DMS 273 (cell line): ENCODE measurements around the gene SBSN.

Experiments used
- DNase-seq: peaks from one replicate; lab custom pipeline; 2025; ENCODE audit not compliant: unreplicated experiment; lab: John Stamatoyannopoulos, UW

The SBSN gene

DNA sequence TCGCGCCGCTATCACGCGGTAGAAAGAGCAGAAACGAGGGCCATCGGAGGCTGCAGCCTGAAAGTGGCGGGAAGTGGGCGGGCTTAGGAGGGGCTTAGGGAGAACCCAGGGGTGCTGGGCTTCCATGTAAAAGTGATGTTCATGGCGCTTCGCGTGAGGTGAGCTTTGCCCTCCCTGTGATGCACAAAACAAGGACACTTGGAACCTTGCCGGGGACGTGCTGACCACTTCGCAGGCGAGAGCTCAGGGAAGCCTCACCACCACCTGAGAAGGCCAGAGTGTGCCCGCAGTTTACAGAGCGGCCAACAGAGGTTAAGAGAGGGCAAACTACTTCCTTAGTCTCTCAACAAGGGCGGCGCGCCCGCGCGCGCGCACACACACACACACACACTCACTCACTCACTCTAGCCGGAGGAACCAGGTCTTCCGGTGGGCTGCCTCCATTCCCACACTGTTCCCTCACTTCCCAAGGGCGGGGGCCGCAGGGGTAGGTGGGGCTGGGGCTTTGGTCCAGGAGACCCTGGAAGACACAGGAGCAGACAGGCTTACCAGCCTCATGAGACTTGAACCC, 5.8 kb upstream of the SBSN start:
- DNase-seq, result peak; percentile 26

DNA sequence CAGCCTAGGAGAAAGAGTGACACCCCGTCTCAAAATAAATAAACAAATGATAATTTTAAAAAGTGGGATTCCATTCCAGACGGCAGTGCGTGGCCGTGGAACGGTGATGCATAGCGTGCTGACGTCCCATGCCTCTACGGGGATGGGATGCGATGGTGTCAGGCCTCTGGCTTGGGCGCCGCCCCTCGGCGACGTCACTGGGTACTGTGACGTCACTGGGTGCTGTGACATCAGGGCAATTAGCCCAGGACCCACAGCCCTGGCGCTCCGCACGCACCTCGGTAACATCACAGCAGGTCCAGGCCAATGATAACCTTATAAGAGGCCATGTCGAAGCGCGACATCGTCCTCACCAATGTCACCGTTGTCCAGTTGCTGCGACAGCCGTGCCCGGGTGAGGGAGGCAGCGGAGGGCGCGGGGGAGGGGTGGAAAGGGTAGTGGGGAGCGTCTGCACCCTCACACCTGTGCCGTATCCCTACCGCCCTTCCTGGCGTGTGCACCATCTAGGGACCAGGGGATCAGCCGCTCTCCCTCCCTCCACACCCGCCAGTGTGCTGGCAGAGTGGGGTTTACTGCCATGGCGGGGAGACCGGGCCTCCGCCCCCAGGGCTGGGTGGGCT, 5.2 kb upstream of the SBSN start, which contains the start of gene GAPDHS:
TSS of gene GAPDHS (plus strand) at position 256 of the 621 bp plus-strand sequence. CDS start at position 328, 72 bp downstream.
- no peak for DNase-seq

DNA sequence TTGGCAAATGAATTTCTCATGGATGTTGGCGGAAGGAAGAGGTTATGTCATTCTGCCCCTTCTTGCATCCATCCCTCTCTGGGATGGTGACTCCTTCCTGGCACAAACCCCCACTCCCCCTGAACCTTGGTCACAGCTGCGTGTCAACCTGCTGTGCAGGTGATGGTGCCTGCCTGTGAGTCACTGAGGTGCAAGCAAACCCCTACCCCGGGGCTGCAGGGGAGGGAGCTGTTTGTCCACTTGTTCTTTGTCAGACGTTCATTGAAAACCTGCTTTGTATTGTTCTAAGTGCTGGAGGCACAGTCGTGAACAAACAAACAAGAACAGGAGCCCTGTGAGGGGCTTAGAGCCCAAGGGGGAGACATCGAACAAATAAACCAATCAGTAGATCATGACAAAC, 3.2 kb upstream of the SBSN start:
- no peak for DNase-seq

DNA sequence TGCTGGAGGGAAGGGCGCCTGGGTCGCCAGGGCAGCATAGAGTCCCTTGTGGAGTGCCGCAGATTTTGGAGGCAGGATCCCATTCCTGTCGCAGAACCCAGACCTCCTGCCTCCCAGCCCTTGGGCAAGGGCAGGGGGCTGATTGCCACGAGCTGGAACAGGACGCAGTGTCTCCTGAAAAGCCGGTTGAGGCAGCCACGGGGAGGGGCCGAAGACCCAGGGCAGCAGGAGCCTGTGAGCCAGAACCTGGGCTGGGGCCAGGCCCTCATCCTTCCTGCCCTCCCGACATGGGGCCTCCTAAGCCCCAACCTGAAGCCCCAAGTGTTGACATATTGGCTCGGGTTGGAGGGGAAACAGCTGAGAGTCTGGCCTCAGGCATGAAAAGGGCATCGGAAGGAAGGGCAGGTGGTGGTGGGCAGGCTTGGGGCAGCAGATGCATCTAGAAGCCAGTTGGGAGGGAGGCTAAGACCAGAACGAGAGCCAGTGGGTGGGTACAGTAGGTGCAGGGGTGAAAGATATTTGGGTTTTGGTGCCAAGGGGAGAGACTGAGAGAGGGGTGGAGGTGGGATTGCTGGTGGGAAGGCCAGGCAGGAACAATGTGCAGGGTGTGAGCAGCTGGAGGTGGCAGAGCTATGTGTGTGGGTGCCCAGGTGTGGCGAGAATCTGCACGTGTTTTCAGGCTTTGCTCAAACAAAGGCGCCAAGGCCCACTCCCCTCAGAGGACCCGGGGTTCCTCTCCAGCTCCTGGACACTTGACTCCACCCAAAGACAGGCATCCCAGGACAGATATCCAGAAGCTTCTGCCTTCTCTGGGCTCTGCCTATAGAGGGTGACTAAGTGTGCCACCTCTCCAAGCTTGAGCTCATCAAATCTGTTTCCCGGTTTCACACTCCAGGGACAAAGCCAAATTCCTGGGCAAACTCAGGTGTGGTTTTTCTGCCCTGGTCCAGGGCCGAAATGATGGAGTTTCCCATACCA, 1.4 kb upstream of the SBSN start:
- no peak for DNase-seq

DNA sequence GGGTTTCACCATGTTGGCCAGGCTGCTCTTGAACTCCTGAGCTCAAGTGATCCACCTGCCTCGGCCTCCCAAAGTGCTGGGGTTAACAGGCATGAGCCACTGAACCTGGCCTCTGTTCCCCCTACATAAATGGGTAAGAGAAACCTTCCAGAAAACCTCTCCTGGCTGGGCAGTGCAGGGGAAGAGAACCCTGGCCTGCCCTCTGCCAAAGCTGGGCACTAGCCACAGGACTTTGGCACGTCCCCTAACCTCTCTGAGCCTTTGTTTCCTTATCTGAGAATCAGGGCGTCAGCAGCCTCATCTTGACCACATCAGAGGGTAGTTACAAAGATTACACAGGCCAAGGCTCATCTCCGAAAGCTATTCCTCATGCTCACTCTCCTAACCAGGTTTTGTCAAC, 2.2 kb downstream of the SBSN start:
- no peak for DNase-seq

DNA sequence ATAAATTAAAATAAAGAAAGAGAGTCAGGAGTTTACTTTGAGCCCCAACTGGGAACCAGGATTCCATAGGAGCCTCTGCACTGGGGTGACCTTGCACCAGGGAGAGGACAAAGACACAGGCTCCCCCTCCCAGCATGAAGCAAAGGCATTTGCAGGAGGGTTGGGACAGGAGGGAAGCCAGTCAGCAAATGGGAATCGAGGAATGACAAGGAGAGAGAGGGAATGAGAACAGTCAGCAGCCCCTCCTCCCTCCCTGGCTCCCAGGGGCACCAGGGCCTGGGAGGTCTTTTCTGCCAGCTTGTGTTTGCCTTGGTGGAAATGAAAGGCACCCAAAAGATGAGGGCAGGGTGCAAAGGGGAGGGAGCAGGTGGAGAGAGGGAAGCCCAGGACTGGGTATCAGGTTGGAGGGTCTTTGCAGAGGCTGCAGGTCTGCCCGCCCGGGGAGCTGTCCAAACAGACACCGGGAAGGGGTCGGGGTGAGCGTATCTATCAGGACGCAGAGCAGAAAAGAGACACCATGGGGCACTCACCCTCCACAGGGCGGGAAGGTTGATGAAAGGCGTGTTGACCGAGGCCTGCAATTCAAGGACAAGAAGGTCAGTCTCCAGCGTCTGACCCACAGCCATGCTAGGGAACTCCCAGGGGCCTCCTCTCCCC, 3.8 kb downstream of the SBSN start:
- DNase-seq, result no peak

DNA sequence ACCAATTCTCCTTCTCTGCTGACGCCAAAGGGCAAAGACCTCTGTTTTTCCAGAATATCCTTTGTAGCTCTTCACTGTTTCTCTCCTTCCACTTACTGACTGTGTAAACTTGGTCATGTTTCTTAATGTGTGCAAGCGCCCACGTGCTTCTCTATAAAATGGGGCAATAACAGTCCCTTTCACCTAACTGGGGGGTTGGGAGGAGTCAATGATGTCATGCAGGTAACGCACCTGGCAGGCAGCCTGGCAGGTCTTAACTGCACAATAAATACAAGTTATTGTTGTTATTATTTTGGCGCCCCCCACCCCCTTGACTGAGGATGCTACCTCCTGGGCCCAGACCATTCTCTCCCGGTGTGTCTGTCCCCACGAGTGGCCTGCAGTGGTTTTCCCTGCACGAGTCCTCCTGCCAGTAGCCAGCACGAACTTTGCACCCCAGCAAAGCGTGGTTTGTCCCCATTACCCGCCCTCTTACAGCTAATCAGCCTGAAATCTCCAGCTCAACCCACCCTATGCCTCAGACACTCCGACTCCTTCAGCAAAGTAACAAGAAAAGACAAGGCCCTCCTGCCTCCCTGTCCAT, 5.3 kb downstream of the SBSN start:
- no peak for DNase-seq

DNA sequence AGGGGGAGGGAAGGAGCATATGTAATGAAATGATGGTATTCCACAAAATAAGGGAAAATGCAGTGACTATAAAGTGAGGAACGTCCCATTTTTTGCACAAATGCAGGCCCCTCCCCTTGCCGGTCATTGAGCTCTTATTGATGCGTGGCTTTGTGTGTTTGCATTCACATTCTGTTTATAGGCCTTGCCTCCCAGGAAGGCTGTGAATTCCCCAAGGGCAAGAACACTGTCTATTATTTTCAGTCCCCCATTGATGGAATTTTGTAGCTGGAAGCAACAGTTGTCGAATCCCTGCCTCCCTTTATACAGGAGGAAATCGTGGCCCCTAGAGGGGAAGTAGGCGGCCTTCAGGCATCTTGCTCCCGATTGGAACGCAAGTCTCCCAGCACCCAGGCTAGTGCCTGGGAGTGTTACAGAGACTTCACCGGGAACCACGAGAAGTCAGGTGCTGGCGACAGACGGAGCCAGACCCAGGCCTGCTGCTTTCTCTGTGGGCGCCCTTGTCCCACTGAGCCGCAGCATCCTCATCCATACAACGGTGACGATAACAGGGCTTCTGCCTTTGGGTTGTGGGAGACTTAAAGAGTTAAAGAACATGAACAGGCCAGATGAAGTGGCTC, 6.9 kb downstream of the SBSN start:
- DNase-seq, result no peak

DNA sequence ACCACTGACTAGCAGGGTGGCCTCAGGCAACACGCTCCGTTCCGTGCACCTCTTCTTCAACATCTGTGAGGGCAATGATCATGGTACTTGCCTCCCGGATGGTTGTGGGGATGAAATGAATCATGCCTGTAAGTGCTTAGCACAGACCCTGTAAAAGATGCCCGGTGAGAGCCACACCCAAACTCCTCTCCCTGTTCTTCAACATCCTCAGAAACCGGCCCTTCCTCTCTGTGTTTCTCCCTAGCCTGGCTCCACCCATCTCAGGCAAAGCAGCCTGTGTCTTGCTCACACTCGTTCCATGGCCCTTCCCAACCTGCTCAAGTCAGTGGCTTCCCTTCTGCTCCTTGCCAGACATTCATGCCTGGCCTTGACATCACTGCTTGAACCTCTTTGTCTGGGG, 8.8 kb downstream of the SBSN start:
- DNase-seq, result no peak

DNA sequence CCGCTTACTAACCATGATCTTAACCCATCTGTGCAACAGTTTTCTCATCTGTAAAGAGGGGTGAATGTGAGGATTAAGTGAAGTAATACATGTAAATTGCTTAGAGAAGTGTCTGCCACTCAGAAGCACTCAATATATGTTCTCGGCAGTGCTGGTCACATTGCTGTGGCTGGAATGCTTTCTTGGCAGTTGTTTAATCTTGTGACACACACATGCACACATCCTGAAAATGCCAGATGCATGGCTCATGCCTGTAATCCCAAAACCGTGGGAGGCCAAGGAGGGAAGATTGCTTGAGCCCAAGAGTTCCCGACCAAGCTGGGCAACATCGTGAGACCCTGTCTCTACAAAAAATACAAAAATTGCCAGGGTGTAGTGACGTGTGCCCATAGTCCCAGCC, 9.8 kb downstream of the SBSN start:
- DNase-seq, result no peak

DNA sequence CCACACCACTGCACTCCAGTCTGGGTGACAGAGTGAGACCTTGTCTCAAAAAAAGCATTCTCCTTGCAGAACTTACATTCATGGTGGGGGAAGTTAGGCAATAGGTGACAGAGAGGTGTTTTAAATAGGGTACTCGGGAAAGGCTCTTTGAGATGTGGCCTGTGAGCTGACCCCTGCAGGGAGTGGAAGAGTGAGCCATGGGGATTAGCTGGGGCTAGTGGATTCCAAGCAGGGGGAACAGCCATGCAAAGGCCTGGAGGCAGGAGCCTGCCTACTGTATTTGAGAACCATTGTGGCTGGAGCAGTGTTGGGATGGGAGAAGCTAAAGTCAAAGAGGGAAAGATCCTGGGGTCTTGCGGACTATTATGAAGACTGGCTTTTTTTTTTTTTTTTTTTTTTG, 10.8 kb downstream of the SBSN start:
- no peak for DNase-seq

DNA sequence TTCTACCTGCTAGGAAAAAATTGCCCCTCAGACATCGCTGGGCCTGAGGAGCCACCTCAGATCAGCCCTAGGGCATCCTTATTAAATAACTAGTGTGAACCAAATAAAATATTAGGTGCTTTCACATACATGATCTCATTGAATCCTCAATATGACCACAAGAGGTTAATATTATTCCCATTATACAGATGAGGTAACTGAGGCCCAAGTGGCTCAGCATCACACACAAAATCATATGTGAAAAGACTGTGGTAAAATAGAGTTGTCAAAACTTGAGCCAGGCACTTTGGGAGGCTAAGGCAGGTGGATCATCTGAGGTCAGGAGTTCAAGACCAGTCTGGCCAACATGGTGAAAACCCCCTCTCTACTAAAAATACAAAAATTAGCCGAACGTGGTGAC, 11.8 kb downstream of the SBSN start:
- no peak for DNase-seq

DNA sequence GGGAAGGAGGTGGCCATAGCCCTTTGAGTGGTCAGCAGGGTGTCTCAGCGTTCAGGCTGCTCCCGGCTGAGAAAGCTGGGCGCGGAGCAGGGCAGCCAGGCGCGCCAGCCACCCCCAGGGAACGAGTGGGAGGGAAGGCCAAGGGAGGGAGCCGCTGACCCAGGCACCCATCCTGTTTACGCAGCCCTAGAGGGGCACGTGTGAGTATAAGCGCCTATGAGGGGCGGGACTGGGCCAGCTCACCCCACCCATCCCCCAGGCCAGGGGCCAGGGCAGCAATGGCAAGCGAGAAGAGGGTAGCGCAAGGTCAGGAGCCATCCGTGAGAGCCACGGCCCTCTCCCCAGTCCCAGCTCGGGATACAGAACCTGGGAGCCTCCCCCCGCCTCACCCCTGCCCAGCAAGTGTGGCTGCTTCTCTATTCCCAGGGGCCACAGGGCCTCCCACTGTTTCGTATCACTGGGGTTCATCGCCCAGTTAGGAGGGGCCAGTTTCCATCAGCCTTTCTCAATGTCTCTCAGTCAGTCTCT, 13.8 kb downstream of the SBSN start:
- no peak for DNase-seq

DNA sequence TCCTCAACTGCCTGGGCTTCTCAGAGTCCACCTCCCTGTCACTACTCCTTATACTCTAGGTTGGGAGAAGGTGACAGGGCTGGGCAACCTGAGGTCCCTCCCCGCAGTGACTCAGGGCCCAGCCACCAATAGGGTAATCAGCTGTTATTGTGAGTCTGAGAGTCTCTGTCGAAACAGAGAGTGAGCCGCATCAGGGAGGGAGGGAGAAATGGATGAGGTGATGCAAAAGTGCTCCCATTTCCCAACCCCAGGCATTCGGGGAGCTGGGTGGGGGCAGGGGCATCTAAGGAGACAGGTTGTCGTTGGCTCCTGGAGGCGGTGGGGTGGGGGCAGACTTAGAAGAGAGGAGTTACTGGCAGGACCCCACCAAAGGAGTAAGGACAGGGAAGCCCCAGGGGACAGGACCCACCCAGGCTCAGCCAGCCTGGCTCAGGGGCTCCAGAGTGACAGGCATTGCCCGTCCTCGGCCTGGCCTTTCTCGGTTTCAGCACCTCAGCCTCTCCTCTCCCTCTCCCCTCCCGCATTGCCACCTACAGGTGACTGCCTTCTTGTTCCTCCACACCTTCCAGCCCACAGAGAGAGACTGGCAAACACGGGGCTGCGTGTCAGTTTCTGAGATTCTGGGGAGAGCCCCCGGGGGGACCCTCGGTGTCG, 14.4 kb downstream of the SBSN start, which contains the start of gene DMKN:
TSS of gene DMKN (minus strand) at position 22 of the 654 bp plus-strand sequence. CDS start 174 bp downstream, outside the sequence.
- no peak for DNase-seq

DNA sequence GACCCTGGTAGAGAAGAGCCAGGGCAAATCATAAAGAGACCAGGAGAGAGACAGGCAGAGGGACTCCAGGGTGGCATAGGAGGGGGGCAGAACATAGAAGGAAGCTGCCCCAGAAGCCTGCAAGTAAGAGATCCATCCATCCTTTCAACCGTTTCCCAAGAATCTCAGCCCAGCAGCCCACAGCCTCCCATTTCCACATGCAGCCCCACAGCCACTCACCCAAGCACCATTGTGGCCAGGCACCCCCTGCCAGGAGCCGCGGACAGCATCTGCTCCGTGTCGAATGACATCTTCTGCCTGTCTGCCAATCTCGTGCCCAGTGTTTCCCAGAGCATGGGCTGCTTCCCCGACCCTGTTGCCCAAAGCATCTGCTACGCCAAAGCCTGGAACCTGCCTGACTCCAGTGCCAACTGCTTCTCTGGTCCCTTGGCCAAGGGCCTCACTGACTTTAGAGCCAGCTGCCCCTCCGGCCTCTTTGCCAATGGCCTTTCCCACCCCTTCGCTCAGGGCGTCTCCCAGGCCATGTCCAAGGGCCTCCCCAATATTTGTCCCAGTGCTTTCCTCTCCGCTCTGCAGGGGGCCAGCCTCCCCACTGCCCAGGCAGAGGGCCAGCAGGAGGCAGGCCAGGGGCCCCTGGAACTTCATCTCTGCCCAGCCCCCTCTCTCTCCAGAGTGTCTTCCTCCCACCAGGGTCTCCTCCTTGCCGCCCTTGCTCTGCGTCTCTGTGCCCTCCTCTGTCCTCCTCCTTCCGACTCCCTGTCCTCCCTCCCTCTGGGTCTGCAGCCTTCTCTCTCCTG, 15.1 kb downstream of the SBSN start:
- peak; percentile 73 for DNase-seq

DNA sequence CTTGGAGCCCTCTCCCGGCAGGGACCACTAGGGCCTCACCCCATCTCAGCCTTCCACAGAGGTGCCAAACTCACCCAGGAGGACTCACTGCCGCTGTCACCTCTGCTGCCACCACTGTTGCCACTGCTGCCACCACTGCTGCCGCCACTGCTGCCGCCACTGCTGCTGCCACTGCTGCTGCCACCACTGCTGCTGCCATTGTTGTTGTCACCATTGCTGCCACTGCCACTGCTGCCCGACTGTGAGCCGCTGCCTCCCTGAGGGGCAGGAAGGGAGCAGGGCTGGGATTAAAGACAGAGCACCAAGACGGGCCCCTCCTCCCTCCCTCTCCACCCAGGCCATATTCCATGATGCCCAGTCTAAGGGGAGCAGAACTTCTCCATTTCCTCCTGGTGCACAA, 16.8 kb downstream of the SBSN start:
- no peak for DNase-seq

DNA sequence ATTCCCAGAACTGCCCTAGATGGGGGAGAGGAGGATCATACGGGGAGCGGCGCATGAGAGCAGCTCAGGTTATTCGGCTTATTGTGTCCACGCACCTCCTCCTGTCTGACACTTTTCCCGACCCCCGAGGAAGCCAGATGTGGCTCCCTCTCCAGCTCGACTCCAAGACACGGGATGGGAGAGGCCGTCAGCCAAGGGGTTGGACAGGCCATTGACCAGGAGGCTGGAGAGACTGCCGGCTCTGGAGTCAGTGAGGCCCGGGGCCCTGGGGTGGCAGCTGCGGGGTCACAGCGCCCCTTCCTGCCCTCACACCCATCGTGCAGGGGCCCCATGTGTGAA, 17.5 kb downstream of the SBSN start:
- DNase-seq, result no peak

DNA sequence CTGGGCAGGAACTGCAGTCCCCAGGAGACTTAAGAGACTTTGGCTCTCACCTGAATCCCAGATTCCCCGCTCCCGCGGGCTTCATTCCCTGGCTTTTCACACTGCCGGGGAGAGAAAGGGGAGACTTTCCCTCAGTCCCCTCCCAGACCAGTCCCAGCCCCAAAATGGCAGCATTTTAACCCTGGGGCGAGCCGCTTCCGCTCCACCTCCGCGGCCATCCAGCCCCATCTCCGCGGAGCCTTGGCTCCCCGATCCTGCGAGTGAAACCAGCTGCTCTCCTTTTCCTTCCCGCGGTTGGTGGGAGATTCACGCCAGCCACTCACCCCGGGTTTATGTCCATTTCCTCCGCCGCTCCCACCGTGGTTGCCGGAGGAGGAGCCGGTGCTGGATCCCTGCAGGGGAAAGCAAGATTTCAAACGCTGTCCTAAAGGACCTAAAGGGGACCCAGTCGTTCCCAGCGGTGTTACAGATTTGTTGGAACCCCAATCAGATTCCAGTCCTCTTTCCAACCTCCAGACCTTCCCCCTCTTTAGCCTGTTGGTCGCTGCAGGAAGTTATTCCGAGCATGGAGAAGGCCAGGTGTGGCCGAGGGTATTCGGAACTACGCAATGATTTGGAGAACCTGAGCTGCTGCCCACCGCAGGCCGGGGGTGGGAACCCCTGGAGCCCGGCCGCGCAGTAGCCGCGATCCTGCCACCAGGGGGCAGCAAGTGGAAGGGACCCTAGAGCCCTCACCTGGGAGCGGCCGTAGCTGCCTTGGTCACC, 18.1 kb downstream of the SBSN start:
- DNase-seq, result peak; percentile 81
